HepG2 (cell line): ENCODE data around the gene QRICH2. TPM values are rescaled to one million over a fixed set of nuclear protein-coding genes. Genes with fewer than 3 reads are reported as not detected.
A peak's percentile ranks its signal among the peaks of the same experiment; 100 is the strongest.

ENCODE experiments used
- ATAC-seq: fragments of 200-7000 bp; cut with Tn5 transposase; 3 replicates; pipeline ENCODE4 v1.9.1; 2020; ENCODE audit warnings: mild to moderate bottlenecking, moderate library complexity
- BruUV-seq: library from RNA; stranded (reverse); fragments of 400-500 nt; replicated peaks from 2 replicates; lab custom pipeline; 2021; lab: Mats Ljungman, UMichigan
- CTCF ChIA-PET: fragments of 300-600 bp; formaldehyde crosslinking; extraction: SDS; loops from one replicate; lab custom pipeline; 2021; ENCODE audit warnings: low total read pairs, inconsistent platforms, low intra/inter-chr PET ratio; lab: Yijun Ruan, JAX
- POLR2A ChIA-PET: fragments of 350-600 bp; sonication (Branson Sonifier 250); formaldehyde crosslinking; loops from one replicate; lab custom pipeline; 2020; ENCODE audit warnings: antibody characterized with exemption, inconsistent platforms; lab: Yijun Ruan, JAX
- DNase-seq: peaks from one replicate; pipeline ENCODE4 v3.0.0-alpha.2; 2015; ENCODE audit warnings: low spot score
- FAIRE-seq: peaks from 3 replicates; lab custom pipeline; 2011; peaks lifted over from hg19 to GRCh38; lab: Jason Lieb, UNC
- H2AFZ ChIP-seq: one replicate; pipeline ENCODE4 v1.6.1; 2011; ENCODE audit warnings: low read length, inconsistent platforms
- H3K27ac ChIP-seq: fragments of 300-600 bp; 3 replicates; pipeline ENCODE4 v1.8.0; 2011; ENCODE audit warnings: mixed run types, mild to moderate bottlenecking, mixed read lengths, low read length, inconsistent platforms; ENCODE audit not compliant: insufficient read depth; ENCODE audit errors: extremely low read length
- H3K27me3 ChIP-seq, 2 experiments: fragments of 200-600 bp in 1 of 2; 2 replicates in 1 of 2; 3 replicates in 1 of 2; pipeline versions ENCODE4 v1.6.0 to v1.8.0; 2011; ENCODE audit warnings: low read length in 2 of 2, mild to moderate bottlenecking in 2 of 2, moderate library complexity in 2 of 2, inconsistent platforms in 1 of 2; ENCODE audit not compliant: insufficient read depth in 2 of 2, control insufficient read depth in 1 of 2
- H3K36me3 ChIP-seq, 2 experiments: fragments of 200-600 bp in 1 of 2; replicated peaks in 1 of 2; 2 replicates in 1 of 2; 3 replicates in 1 of 2; pipeline versions ENCODE4 v1.5.1 to v1.8.0; 2011; ENCODE audit warnings: low read length in 2 of 2, inconsistent platforms in 1 of 2; ENCODE audit not compliant: insufficient read depth in 2 of 2, control insufficient read depth in 1 of 2
- H3K4me1 ChIP-seq: 2 replicates; pipeline ENCODE4 v1.5.1; 2012; ENCODE audit warnings: low read length, inconsistent platforms; ENCODE audit not compliant: insufficient read depth
- H3K4me2 ChIP-seq: 2 replicates; pipeline ENCODE4 v1.6.0; 2011; ENCODE audit warnings: low read depth, low read length, inconsistent platforms
- H3K4me3 ChIP-seq, 3 experiments: fragments of 200-600 bp in 1 of 3; sonication (generic), shearing (Covaris generic) in 1 of 3; replicated peaks in 1 of 3; 2 replicates each; pipeline ENCODE4 v1.5.1; 2011 to 2016; ENCODE audit warnings: low read length in 3 of 3, inconsistent platforms in 2 of 3, low read depth in 2 of 3, mild to moderate bottlenecking in 2 of 3, control low read depth in 1 of 3, mixed read lengths in 1 of 3; ENCODE audit not compliant: insufficient read depth in 1 of 3
- H3K79me2 ChIP-seq: one replicate; pipeline ENCODE4 v1.6.1; 2011; ENCODE audit warnings: low read length, inconsistent platforms; ENCODE audit not compliant: insufficient read depth
- H3K9ac ChIP-seq: 2 replicates; pipeline ENCODE4 v1.6.0; 2011; ENCODE audit warnings: mild to moderate bottlenecking, low read depth, low read length, inconsistent platforms; ENCODE audit not compliant: insufficient read depth
- H3K9me3 ChIP-seq: 2 replicates; pipeline ENCODE4 v1.5.1; 2012; ENCODE audit warnings: mild to moderate bottlenecking, low read length
- H4K20me1 ChIP-seq: 2 replicates; pipeline ENCODE4 v1.6.0; 2011; ENCODE audit warnings: inconsistent platforms, mild to moderate bottlenecking, low read length, moderate library complexity; ENCODE audit not compliant: insufficient read depth
- CHCHD3 ChIP-seq: sonication (generic); formaldehyde crosslinking; IDR thresholded peaks from 2 replicates; pipeline ENCODE4 v1.8.0; 2022; ENCODE audit warnings: mild to moderate bottlenecking, missing genetic modification reagents, moderate library complexity
- DNMT3B ChIP-seq: conservative IDR thresholded peaks from 2 replicates; pipeline ENCODE4 v1.6.1; 2016; ENCODE audit warnings: missing biosample characterization, control low read depth
- FOXO4 ChIP-seq: sonication (generic); formaldehyde crosslinking; conservative IDR thresholded peaks from 2 replicates; pipeline ENCODE4 v1.8.1; 2023; ENCODE audit warnings: missing genetic modification reagents
- GABPB1 ChIP-seq: IDR thresholded peaks from 2 replicates; pipeline ENCODE4 v1.6.1; 2016; ENCODE audit warnings: mild to moderate bottlenecking, missing genetic modification reagents, moderate library complexity, missing compliant biosample characterization
- HMG20A ChIP-seq: IDR thresholded peaks from 2 replicates; pipeline ENCODE4 v1.6.1; 2016; ENCODE audit warnings: borderline replicate concordance
- HMGA1 ChIP-seq: sonication (generic); formaldehyde crosslinking; conservative IDR thresholded peaks from 2 replicates; pipeline ENCODE4 v1.4.0; 2020; ENCODE audit warnings: missing genetic modification reagents
- MIXL1 ChIP-seq: IDR thresholded peaks from 2 replicates; pipeline ENCODE4 v1.6.1; 2016
- NFE2L1 ChIP-seq: sonication (generic); formaldehyde crosslinking; IDR thresholded peaks from 2 replicates; pipeline ENCODE4 v1.4.0; 2020; ENCODE audit warnings: missing genetic modification reagents, mild to moderate bottlenecking, borderline replicate concordance
- RBM39 ChIP-seq: fragments of 200-400 bp; formaldehyde crosslinking; IDR thresholded peaks from one replicate; pipeline ENCODE4 v1.6.1; 2018; ENCODE audit warnings: antibody characterized with exemption, mild to moderate bottlenecking, low read depth, low read length; ENCODE audit not compliant: poor library complexity, severe bottlenecking
- SP2 ChIP-seq: sonication (generic); formaldehyde crosslinking; IDR thresholded peaks from 2 replicates; pipeline ENCODE4 v1.5.1; 2020; ENCODE audit warnings: mild to moderate bottlenecking, missing genetic modification reagents
- SP5 ChIP-seq: IDR thresholded peaks from 2 replicates; pipeline ENCODE4 v1.6.1; 2016; ENCODE audit warnings: low read depth, borderline replicate concordance
- STAT6 ChIP-seq: sonication (generic); formaldehyde crosslinking; IDR thresholded peaks from 2 replicates; pipeline ENCODE4 v1.4.0; 2020; ENCODE audit warnings: missing genetic modification reagents, mild to moderate bottlenecking, borderline replicate concordance
- TBP ChIP-seq: sonication (generic); formaldehyde crosslinking; IDR thresholded peaks from 2 replicates; pipeline ENCODE4 v1.5.0; 2020; ENCODE audit warnings: missing genetic modification reagents
- XRCC5 ChIP-seq: fragments of 200-400 bp; formaldehyde crosslinking; optimal IDR thresholded peaks from 2 replicates; pipeline ENCODE3; 2017; ENCODE audit warnings: mild to moderate bottlenecking, low read length
- YEATS4 ChIP-seq: sonication (generic); formaldehyde crosslinking; IDR thresholded peaks from 2 replicates; pipeline ENCODE4 v1.4.0; 2020; ENCODE audit warnings: missing genetic modification reagents, borderline replicate concordance
- ZBTB7B ChIP-seq: sonication (generic); formaldehyde crosslinking; IDR thresholded peaks from 2 replicates; pipeline ENCODE4 v1.4.0; 2020; ENCODE audit warnings: missing genetic modification reagents
- ZFY ChIP-seq: sonication (generic); formaldehyde crosslinking; IDR thresholded peaks from 2 replicates; pipeline ENCODE4 v1.4.0; 2020; ENCODE audit warnings: missing genetic modification reagents
- ZNF121 ChIP-seq: sonication (generic); formaldehyde crosslinking; IDR thresholded peaks from 2 replicates; pipeline ENCODE4 v1.5.0; 2020; ENCODE audit warnings: mild to moderate bottlenecking, missing genetic modification reagents
- ZNF225 ChIP-seq: sonication (generic); formaldehyde crosslinking; IDR thresholded peaks from 2 replicates; pipeline ENCODE4 v1.4.0; 2020; ENCODE audit warnings: mild to moderate bottlenecking, missing genetic modification reagents
- ZNF780A ChIP-seq: sonication (generic); formaldehyde crosslinking; IDR thresholded peaks from 2 replicates; pipeline ENCODE4 v1.8.0; 2022; ENCODE audit warnings: mild to moderate bottlenecking, missing genetic modification reagents, moderate library complexity
- WGBS: methylation state at CpG from one replicate; pipeline ENCODE4 v1.1.6; 2017; ENCODE audit warnings: low lambda C conversion rate; 5-methylcytosine and 5-hydroxymethylcytosine counted together
- in situ Hi-C: cut with HindIII; loops from 2 replicates; pipeline ENCODE4 v1.10.0; 2017; ENCODE audit warnings: low pct_unique_long_range_greater_than_20kb; ENCODE audit not compliant: extremely low pct_ligation_motif_present
- intact Hi-C: fragments of 100-400 bp; cut with micrococcal nuclease; formaldehyde crosslinking; loops from one replicate; pipeline ENCODE4 v1.10.0; 2022; ENCODE audit not compliant: unreplicated experiment
- polyA plus RNA-seq, 8 experiments: library from polyadenylated mRNA; depleted of rRNA in 3 of 8; stranded (reverse) in 7 of 8; unstranded in 1 of 8; fragments of >200 nt; fragmentation: Illumina TruSeq in 4 of 8; extraction: Trizol in 4 of 8; gene quantifications; 2 replicates each; pipeline versions ENCODE4 v1.2.1 to v1.2.3, GENCODE V29; 2011 to 2016; ENCODE audit warnings: low read depth in 4 of 8, missing spikeins in 1 of 8, mixed read lengths in 1 of 8; ENCODE audit not compliant: insufficient read depth in 1 of 8
- total RNA-seq, 5 experiments: library from RNA; depleted of rRNA; stranded (reverse); fragments of >200 nt; fragmentation: Illumina TruSeq; extraction: Trizol; gene quantifications; 2 replicates each; pipeline ENCODE4 v1.2.3, GENCODE V29; 2016; ENCODE audit warnings: low read depth in 1 of 5
- TF ChIP-seq, protein P1 (sequence below): IDR thresholded peaks from 2 replicates; pipeline ENCODE4 v1.6.1; 2016; ENCODE audit warnings: low read depth, borderline replicate concordance

Gene QRICH2
- total and polyA plus RNA-seq, 2 of the 13 experiments (the other 11 are each of a cell fraction or from before 2014, with no cell fraction given): 3.7 to 5.7 TPM

- FAIRE-seq: peak; percentile 70
- TF ChIP-seq, protein P1, sequence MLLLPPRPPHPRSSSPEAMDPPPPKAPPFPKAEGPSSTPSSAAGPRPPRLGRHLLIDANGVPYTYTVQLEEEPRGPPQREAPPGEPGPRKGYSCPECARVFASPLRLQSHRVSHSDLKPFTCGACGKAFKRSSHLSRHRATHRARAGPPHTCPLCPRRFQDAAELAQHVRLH (CRISPR knock-in tag): peak; percentile 63; the same call in 1 of the 2 replicates
- TF ChIP-seq ZFY (CRISPR knock-in tag) (no peak), ZBTB7B (CRISPR knock-in tag) (peak; percentile 65; the same call in 1 of the 2 replicates), STAT6 (no peak), FOXO4 (CRISPR knock-in tag) (no peak), ZNF225 (0 out of 2 replicates have a peak, but pooled peaks have one; percentile 50), XRCC5 (peak; percentile 72), GABPB1 (CRISPR knock-in tag) (0 out of 2 replicates have a peak, but pooled peaks have one; percentile 23), DNMT3B (CRISPR knock-in tag) (0 out of 2 replicates have a peak, but pooled peaks have one; percentile 36), HMG20A (CRISPR knock-in tag) (no peak), RBM39 (peak; percentile 81), MIXL1 (CRISPR knock-in tag) (no peak), TBP (CRISPR knock-in tag) (no peak), SP2 (CRISPR knock-in tag) (no peak), ZNF780A (CRISPR knock-in tag) (no peak), NFE2L1 (CRISPR knock-in tag) (no peak), SP5 (no peak), ZNF121 (CRISPR knock-in tag) (peak; percentile 93), HMGA1 (CRISPR knock-in tag) (no peak), YEATS4 (CRISPR knock-in tag) (no peak), CHCHD3 (CRISPR knock-in tag) (peak; percentile 50; the same call in 1 of the 2 replicates)
Observed at GRCh38 chr17:76278952-76279741, 28.9 kb downstream of the QRICH2 start.

More at GRCh38 chr17:76278952-76279741, 28.9 kb downstream of the QRICH2 start:
- 86% methylated on average over 23 of the region's 28 CpGs for WGBS
- ChIA-PET CTCF (interaction anchor here (0.8 to 1.7 kb wide), 7 partner anchors 20 to 265 kb away, joined by 3 to 35 read pairs (median 4); no protein-coding TSS in a partner anchor), POLR2A (interaction anchor here (0.7 to 1.7 kb wide), 5 partner anchors 8 to 20 kb away, joined by 3 to 8 read pairs (median 3); partner anchors contain the start of gene UBALD2)
- H3K4me2 ChIP-seq: no peak overlapping the region
- no peaks in the 10 kb centered on the region for H3K79me2 ChIP-seq
- peak; percentile 74 for DNase-seq
- H3K27ac ChIP-seq: no peak overlapping the region
- in situ Hi-C loops (loop anchor here (5.0 kb wide), 1 partner anchor 157 kb away; no protein-coding TSS in a partner anchor), intact Hi-C loops (loop anchor here (1.0 to 10.0 kb wide), 3 partner anchors 41 to 158 kb away; no protein-coding TSS in a partner anchor)
- BruUV-seq: no TSS peak
- peaks cover 25% of the 10 kb centered on the region for H3K4me1 ChIP-seq
- no peaks in the 10 kb centered on the region for H3K27me3 ChIP-seq
- H3K36me3 ChIP-seq: no peaks in the 10 kb centered on the region
- peak; percentile 87 for ATAC-seq
- no peak overlapping the region for H3K9ac ChIP-seq
- no peaks in the 10 kb centered on the region for H3K9me3 ChIP-seq
- H2AFZ ChIP-seq: no peak overlapping the region
- H4K20me1 ChIP-seq: no peaks in the 10 kb centered on the region
- no peak overlapping the region for H3K4me3 ChIP-seq
